ENCODE measurements around the gene SCO2. TPM values are rescaled to one million over a fixed set of nuclear protein-coding genes. Genes with fewer than 3 reads are reported as not detected.

Gene SCO2
- total and polyA plus RNA-seq, 10 of the 15 experiments (the other 5 are each of a cell fraction or from before 2014, with no cell fraction given), result 0.18 to 16.0 (median 2.4) TPM; not detected in 1

DNA sequence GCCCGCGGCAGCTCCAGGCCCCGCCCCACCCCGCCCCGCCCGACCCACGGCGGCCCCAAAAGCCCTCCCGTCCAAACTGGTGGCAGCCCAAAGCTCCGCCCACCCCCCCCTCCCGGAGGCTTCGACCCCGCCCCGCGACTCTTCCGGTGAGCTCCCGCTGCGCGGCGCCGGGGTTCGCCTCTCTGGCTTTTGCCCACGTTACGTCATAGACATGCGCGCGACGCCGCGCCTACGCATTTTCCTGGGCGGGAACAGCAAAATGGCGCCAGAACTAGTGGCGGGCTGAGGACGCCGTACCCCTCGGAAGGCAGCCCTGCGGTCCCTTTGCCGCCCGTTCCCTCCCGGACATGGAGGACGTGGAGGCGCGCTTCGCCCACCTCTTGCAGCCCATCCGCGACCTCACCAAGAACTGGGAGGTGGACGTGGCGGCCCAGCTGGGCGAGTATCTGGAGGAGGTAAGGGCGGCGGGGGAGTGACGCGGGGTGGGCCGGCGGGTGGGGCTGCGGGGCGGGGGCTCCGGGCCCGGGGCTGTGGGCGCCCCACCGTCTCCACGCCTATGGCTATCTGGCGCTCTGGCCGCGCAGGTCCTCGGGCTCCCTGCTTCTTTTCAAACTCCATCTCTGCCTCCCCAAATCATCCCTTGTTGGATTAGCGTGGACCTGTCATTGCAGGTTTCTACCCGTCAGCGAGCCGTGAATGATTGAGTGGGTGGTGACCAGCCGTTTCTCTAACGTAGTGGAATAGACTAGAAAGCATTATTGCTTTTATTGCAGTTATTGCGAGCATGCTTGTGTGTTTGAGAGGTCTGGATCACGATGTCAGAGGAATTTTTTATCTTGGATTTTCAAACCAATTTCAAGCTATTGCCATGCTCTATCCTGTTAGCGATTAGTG lies 17.2 kb downstream of the SCO2 start, which contains the start of gene NCAPH2 (continued):
- TF ChIP-seq PKNOX1 (IDR thresholded peaks at IDR 0.05), result peak; percentile 88
- peak; percentile 67; the same call in 1 of the 2 replicates for TF ChIP-seq ATF3 (IDR thresholded peaks at IDR 0.05; ENCODE audit: borderline replicate concordance, extremely low read depth, low read depth, low read length)
- peak; percentile 45 for TF ChIP-seq NR2C1 (IDR thresholded peaks at IDR 0.05)
- peak; percentile 81 for TF ChIP-seq SIN3A (IDR thresholded peaks at IDR 0.05; ENCODE audit: low read depth, low read length)
- peak; percentile 63; the same call in 2 of the 3 replicates for TF ChIP-seq POU2F2 (IDR thresholded peaks at IDR 0.05; ENCODE audit: borderline replicate concordance, low read depth, low read length)
- TF ChIP-seq ZNF274 (IDR thresholded peaks at IDR 0.05; ENCODE audit: insufficient read depth, insufficient read length), result no peak
- peak; percentile 78 for TF ChIP-seq RUNX3 (IDR thresholded peaks at IDR 0.05; ENCODE audit: low read length)
- peak; percentile 98 for TF ChIP-seq POLR2A (IDR thresholded peaks at IDR 0.05; ENCODE audit: low read depth, low read length)
- TF ChIP-seq BRCA1 (IDR thresholded peaks at IDR 0.05; ENCODE audit: low read depth, low read length), result no peak
- TF ChIP-seq MAX (IDR thresholded peaks at IDR 0.05; ENCODE audit: low read depth, low read length), result peak; percentile 47
- TF ChIP-seq MEF2A (IDR thresholded peaks at IDR 0.05; ENCODE audit: insufficient read depth, low read depth, low read length), result 0 out of 2 replicates have a peak, but pooled peaks have one; percentile 17
- TF ChIP-seq MXI1 (IDR thresholded peaks at IDR 0.05; ENCODE audit: low read depth, low read length), result peak; percentile 51
- peak; percentile 74 for TF ChIP-seq CBFB (IDR thresholded peaks at IDR 0.05; ENCODE audit: low read depth)
- TF ChIP-seq NRF1 (conservative IDR thresholded peaks at IDR 0.05; ENCODE audit: low read depth, low read length), result peak; percentile 47
- TF ChIP-seq ZNF24 (IDR thresholded peaks at IDR 0.05), result no peak; the same call in 1 of the 2 replicates
- peak; percentile 86 for TF ChIP-seq E2F8 (IDR thresholded peaks at IDR 0.05; ENCODE audit: low read depth, partially characterized antibody)
- TF ChIP-seq POLR2AphosphoS2 (IDR thresholded peaks at IDR 0.05; ENCODE audit: low read depth, low read length), result peak; percentile 79; the same call in 1 of the 2 replicates
- TF ChIP-seq RB1 (IDR thresholded peaks at IDR 0.05; ENCODE audit: borderline replicate concordance), result peak; percentile 100
- TF ChIP-seq, protein P1, sequence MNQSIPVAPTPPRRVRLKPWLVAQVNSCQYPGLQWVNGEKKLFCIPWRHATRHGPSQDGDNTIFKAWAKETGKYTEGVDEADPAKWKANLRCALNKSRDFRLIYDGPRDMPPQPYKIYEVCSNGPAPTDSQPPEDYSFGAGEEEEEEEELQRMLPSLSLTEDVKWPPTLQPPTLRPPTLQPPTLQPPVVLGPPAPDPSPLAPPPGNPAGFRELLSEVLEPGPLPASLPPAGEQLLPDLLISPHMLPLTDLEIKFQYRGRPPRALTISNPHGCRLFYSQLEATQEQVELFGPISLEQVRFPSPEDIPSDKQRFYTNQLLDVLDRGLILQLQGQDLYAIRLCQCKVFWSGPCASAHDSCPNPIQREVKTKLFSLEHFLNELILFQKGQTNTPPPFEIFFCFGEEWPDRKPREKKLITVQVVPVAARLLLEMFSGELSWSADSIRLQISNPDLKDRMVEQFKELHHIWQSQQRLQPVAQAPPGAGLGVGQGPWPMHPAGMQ (IDR thresholded peaks at IDR 0.05; ENCODE audit: borderline replicate concordance), result no peak
- TF ChIP-seq DPF2 (IDR thresholded peaks at IDR 0.05), result no peak
- peak; percentile 50 for TF ChIP-seq IKZF1 (conservative IDR thresholded peaks at IDR 0.05)
- peak; percentile 97 for TF ChIP-seq YY1 (IDR thresholded peaks at IDR 0.05; ENCODE audit: low read depth, low read length)
- TF ChIP-seq TARDBP (IDR thresholded peaks at IDR 0.05; ENCODE audit: borderline replicate concordance), result peak; percentile 65; the same call in 1 of the 2 replicates
- TF ChIP-seq FOXM1 (IDR thresholded peaks at IDR 0.05; ENCODE audit: low read depth, low read length), result no peak
- peak; percentile 93 for TF ChIP-seq NBN (IDR thresholded peaks at IDR 0.05)
- TF ChIP-seq MEF2B (IDR thresholded peaks at IDR 0.05; ENCODE audit: partially characterized antibody, poor library complexity, severe bottlenecking), result peak; percentile 22

Data from GM12878 (cell line).